ENCODE measurements around the gene ENGASE. TPM values are rescaled to one million over a fixed set of nuclear protein-coding genes. Genes with fewer than 3 reads are reported as not detected.

Gene ENGASE
- polyA plus RNA-seq, 4 donors = 7.4 to 38.7 (median 21.5) TPM

DNA sequence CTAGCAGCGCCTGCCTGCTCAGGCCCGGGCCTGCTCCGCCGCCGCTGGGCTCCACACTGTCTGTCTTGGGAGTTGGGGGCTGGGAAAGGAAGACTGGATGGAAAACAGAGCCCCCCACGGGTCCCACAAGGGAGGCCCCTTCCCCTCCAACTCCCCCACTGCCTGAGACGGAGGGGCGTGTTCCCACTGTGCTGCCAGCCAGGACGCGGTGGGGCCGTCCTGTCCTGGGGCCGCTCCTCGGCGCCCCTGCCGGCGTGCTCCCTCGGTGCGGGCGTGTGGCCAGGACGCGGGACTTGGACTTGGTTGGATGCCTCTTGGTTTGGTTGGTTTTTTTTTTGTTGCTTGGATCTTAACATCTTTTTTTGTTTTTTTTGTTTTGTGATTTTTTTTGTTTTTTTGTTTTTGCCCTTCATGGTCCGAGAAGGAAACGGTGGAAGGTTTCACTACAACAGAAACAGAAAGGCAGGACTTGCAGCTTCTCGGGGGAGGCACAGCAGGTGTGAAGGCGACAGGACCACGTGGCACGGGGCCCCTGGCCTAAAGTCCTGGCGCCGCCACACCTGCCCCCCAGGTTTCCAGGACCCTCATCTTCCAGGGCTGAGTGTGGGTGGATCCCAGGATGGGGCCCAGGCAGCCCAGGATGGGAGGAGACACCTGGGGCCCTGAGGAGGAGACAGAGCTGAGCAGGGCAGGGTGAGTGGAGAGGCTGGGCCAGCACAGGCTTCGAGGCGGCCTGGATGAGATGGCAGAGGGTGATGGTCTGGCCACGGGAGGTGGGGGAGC, 16.0 kb downstream of the ENGASE start:
- peak in 1 of 4 donors; percentile 24 for DNase-seq (ENCODE audit: low read depth in 4 of 4, low spot score in 3 of 4)

DNA sequence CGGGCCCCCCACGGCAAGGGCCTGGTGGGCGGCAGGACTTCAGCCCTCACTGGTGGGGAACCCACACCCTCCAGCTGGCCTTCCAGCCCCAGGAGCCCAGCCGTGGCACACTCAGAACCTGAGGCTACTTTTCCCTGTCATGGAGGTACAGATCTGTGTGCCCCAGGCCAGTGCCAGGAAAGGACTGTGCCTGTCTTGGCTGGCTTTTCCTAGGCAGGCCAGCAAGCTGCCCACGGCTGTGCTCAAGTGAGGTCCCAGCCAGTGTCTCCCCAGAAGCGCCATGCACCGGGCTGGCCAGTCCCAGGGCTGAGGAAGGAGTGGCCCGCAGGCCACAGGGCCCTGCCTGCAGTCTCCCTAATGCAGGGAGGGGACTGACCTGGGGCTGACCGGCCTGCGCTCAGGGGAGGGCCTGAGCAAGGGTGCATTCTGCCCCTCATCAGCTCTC, 16.6 kb downstream of the ENGASE start:
- DNase-seq (ENCODE audit: low read depth in 4 of 4, low spot score in 3 of 4) = no peak

DNA sequence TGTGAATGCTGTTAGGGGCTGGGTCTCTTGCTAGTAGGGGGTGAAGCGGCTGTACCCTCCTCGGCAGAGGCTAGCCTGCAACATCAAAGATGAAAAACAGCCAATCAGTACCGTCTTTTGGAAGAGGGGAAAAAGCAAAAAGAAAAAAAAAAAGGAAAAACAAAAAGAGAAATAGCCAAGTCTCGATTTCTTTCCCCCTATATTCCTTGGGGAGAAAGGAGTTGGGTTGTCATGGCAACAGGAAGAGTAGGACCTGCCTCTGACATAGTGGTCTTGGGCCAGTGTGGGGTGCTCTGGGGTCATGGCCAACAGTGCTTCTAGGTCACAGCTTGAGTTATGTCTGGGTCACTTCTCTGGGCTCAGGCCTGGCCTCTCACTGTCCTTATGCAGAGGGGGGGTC, 17.9 kb downstream of the ENGASE start:
- DNase-seq (ENCODE audit: low read depth in 4 of 4, low spot score in 3 of 4) = no peak

DNA sequence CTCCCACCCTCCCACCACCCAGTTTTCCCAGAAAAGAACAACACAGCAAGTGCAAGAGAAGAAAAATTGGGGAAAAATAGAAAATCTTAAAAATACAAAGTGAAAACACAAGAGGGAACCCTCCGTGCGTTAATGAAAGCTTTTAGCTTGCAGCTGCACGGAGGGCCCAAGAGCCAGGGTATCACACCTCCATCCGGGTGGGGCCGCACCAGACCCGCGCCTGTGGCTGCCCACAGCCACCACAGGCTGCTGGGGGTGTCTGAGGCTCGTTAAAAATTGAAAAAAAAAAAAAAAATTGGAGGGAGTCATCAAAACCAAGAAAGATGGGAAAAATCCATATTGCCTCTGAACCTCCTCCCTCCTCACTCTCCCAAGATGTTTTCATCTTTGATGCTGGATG, 18.6 kb downstream of the ENGASE start:
- no peak for DNase-seq (ENCODE audit: low read depth in 4 of 4, low spot score in 3 of 4)

DNA sequence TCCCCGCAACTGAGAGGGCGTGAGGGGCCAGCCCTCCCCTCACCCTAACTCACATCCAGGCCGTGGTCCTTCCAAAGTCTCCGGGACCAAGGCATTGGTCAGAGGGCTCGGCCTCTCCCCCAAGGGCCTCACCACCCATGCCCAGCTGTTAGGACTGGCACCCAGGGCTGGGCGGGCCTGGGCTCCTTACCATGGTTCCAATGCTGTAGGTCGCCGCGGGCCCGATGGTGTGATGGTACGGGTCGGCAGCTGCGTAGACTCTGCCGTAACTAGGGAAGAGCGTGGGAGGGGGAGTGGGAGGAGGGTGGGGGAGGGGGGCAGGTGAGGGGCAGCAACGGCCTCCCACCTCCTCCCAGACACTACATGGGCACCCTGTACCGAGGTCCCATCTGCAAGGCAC, 19.6 kb downstream of the ENGASE start:
- DNase-seq (ENCODE audit: low read depth in 4 of 4, low spot score in 3 of 4) = no peak

DNA sequence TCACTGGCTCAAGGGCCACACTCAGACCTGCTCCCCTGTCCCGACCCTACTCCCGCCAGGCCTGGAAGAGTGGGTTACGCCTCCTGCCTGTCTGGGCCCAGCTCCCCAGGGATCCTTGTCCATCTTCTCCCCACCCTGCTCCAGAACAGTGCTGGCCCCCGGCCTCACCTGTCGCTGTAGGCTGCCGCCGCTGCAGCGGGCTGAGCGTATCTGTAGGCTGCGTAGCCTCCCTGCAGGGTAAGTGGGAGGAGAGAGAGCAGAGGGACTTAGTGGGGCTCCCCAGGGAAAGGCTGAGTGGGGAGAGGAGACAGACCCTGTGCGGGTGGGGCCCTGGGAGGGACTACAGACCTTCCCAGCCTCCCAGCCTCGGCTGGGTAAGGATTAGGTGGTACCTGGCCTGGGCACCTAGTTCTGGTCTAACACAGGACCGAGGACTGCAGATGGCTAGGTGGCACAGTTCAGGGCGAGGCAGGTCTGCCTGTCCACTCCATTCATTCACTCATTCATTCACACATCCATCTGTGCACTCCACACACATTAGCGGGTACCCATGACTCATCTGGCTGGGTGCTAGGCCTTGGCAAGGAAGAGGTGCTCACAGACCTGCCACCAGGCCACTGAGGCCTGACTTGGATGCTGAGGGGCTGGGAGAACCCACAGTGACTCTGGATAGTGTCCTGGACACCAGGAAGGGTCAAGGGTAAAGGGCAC, 20.9 kb downstream of the ENGASE start:
- DNase-seq (ENCODE audit: low read depth in 4 of 4, low spot score in 3 of 4) = no peak

DNA sequence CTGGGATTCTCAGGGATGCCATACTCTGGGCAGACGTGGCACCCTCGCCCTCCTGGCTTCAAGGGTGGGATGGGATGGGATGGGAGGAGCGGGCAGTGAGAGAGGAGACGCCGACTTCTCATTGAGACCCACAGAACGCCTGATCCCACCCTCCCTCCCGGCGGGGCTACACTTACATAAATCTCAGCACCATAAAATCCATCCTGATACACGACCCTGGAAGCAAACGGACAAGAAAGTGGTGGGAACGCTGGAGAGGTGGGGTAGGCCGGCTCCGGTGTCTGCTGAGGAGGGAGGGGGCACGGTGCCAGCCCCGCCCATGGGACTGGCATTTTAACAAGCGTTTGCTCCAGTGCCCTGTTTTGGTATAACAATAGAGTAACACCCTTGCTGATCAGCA, 21.9 kb downstream of the ENGASE start:
- no peak for DNase-seq (ENCODE audit: low read depth in 4 of 4, low spot score in 3 of 4)

DNA sequence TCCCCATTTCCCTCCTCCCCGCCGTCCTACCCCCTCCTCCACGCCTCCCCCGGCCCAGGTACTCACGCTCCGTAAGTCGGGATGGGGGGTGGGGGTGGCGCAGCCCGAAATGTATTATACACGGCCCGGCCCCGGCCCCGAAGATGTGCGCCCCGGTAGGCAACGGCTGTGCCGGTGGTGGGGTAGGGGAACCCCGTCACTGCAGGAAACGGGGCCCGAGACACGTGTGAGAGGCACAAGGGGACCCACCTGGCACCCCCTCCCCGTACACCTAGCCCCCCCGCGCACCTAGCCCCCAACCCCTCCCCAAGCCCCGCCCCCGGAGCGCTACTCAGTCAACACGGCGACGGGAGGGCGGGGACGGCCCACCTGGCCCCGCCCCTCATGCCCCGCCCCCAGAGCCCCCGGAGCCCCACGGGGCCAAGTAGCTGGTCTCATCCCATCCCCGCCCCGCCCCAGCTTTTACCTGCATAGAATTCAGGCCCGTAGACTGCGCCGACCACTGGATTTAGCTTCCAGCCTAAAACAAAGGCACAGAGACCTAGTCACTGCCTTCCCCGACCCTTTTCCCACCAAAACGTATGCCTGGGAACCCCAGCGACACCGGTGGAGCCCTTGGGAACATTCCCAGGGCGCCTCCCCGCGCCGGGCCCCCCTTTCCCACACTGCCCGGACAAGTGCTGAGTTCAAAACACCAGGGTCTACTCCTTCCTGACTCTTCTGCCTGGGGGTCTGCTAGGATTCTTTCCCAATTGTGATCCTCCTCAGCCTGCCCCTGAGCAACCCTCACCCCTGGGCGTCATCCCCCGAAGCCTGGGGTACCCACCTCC, 22.8 kb downstream of the ENGASE start:
- DNase-seq (ENCODE audit: low read depth in 4 of 4, low spot score in 3 of 4) = no peak

DNA sequence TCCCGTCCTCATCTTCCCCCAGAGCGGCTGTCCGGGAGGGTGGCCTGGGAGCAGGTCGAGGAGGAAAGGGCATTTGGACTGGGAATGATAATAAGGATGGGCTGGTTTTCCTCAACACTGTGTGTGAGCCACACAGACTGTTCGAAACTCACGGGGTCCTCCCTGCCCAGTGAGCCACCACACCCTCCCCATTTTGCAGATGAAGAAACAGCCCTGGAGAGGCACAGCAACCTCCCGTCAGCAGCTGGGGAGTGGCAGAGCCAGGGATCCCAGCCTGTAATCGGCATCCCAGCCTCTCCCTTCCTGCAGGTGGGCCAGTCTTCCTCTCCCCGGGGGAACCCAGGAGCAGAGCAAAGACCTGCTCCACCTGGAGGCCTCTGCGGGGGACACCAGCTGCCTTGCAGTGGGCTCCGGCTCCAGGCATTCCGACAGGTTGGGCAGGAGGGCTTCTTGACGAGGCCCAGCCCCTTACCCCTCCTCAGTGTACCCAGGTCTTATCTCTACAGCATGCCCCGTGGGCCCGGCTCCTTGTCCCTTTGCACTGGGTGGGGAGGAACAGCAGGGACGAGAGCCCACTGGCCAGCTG, 23.8 kb downstream of the ENGASE start:
- DNase-seq (ENCODE audit: low read depth in 4 of 4, low spot score in 3 of 4) = no peak

DNA sequence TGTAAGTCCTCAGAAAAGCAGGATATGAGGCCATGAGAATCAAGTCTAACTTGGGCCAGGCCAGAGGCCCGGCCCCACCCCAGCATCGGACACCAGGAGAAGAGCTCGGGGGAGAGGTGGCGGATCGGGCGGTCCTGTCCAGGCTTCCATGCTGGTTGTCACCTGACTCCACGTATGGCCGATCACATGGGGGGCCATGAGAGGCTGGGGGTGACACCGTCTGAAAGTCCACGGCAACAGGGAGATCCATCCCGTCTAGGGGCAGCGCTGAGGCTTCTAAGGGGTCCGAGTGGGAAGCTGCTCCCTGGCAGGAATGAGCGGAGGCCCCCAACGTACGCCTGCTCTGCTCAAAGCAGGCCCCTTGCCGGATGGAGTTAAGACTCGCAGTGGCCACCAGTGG, 25.8 kb downstream of the ENGASE start:
- DNase-seq (ENCODE audit: low read depth in 4 of 4, low spot score in 3 of 4) = no peak

DNA sequence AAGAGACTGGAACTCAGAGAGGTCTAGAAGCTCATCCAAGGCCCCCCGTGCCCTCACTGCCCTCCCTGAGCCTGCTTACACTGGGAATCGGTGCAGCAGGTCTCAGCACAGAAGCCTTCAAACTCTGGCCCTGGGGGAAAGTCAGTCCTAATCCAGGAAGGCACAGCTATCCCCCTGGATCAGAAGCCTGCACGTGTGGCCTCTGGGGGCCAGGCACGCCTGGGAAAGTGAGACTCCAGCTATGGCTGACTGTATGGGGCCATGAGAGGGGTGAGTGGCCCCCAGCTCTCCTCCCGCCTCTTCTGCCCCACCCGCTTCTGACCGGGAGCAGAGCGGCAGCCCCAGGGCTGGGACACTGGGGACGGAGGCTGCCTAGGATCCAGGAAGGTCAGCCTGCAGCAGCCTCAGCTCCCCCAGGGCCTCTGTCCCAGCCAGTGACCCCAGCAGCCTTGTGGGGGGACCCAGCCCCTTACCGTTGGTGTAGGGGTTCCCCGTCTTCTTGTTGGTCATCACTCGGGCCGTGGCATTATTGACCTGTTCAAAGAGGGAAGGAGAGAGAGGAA, 26.6 kb downstream of the ENGASE start:
- DNase-seq (ENCODE audit: low read depth in 4 of 4, low spot score in 3 of 4) = no peak

DNA sequence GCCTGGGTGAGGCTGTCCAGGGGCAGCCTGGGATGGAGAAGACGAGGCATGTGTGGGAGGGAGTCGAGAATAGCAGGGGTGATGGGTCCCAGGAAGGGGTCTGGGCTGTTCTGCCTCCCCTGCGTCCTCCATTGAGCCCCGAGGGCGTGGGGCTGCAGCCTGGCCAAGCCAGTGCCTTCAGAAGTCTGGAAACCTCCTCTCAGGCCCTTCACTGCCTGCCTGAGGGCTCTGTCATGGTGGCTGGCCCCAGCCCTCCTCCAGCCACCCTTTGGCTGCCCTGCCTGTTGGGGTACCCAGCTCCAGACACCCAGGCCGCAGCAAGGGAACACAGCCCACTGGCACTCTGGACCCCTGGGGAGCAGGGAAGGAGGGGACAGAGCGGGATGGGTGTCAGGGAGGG, 27.6 kb downstream of the ENGASE start:
- DNase-seq (ENCODE audit: low read depth in 4 of 4, low spot score in 3 of 4) = no peak

DNA sequence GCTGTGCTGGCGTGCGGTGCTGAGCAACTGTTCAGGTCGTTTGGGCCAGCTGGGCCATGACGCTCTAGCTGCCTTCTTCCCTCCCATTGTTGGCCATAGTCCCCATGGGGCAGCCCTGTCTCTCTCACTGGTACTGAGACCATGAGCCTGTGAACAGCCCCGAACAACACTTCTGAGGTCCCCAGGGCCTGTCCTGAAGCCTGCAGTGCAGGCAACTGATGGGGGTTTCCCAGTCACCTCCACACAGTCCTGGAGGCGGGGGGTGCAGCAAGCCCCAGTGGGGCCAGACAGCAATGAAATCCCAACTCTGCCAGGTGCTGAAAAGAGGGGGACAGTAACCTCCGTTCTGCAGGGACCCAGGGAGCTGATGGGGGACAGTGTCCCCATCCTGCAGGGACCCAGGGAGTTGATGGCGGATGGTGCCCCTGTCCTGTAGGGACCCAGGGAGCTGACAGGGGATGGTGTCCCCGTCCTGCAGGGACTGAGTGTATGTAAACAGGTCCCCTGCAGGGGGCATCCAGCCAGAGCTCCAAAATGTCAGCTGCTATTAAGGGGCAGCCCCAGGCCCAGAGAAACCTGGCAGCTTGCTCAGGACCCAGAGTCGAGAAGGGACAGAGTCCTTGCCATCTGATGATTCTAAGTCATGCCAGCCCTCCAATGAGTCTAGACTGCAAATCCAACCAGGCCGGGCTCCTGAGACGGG, 30.4 kb downstream of the ENGASE start:
- no peak for DNase-seq (ENCODE audit: low read depth in 4 of 4, low spot score in 3 of 4)

DNA sequence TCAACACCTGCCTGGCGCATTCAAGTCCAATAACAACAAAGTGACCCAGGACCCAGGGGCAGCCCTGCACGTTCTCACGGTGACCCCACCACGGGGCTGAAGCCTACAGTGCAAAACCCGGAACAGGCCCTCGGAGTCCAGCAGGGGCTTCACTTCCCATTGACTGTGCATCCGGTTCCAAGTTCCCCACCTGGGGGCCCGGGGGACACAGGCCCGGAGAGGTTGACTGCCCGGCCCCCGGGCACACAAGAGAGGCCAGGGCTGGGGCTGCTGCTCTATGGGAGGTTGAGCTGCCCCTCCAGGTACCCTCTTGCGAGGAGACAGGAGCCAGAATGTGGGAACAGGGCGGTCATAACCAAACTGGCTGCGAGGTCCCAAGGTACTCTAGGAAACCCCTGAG, 31.3 kb downstream of the ENGASE start:
- DNase-seq (ENCODE audit: low read depth in 4 of 4, low spot score in 3 of 4) = no peak

DNA sequence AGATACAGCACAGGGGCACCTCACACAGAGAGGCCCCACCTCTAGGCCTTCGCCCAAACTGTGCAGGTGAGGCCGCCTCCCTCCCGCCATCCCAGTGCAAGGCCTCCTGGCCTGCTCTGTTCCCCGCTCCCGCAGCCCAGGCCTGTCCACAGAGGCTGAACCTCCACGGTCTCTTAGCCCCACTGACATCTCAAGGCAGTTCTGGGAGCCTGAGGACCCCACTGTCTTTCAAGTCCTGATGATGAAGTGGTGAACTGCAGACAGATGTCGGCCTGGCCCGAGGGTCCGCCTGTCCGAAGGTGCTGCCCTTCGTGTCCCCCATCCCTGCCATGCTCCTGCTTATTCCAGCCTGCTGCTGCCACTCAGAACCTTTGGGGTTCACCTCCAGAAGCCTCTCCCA, 32.3 kb downstream of the ENGASE start:
- no peak for DNase-seq (ENCODE audit: low read depth in 4 of 4, low spot score in 3 of 4)

DNA sequence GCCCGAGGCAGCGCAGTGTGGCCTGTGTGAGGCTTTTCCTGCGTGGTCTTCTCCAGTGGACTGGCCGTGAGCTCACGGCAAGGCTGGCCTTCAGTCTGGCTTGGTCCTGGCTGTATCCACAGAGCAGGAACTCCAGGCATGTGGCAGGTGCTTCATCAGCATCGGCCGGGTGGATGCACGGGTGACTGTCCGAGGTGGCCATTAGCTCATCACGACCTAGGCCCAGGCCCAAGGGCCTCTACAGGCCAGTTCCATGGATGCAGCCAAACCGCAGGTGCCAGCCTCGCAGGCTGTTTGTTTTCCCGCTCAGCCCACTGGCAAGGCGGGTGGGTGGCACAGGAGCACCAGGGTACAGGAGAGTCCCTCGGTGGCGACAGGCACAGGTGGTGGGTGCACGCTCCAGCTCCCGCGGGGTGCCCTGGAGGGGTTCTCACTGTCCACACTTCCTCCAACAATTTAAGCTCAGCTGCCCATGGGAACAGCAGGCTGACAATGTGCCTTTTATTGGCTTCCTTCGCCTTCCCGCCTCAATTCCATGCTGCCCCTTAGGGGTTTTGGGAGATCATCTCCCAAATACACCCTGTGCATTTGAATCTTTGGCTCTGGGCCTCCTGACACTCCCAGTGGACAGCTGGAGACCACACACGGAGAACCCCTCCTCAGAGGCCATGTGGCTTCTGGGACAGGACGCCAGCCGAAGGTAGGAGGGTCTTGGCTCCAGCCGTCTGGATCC, 33.0 kb downstream of the ENGASE start:
- DNase-seq (ENCODE audit: low read depth in 4 of 4, low spot score in 3 of 4) = no peak

DNA sequence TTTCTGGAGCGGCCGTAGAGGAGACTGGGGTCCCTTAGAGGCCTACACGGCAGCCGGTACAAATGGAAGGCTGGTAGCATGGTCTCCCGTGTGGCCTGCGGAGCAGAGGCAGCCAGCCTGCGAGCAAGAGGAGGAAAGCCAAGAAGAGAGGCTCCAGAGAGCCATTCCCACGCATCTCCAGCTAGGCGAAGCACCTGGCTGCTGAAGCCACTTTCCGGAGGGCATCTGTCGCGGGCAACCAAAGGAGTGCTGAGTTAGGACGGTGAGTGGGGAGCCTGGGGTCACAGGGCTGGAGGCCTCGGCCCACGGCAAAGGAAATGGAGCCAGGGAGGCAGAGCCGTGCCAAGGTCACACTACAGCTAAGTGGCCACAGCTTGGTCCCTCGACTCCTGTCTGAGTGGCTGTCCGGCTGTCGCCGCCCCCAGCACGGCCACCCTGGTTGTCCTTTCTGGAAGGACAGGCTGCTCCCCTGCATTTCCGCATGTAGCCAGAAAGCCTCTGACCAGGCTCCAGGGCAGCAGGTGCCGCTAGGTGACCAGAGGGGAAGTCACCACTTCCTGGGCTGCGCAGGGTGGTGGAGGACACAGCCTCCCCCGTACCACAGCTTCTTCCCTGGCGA, 33.7 kb downstream of the ENGASE start:
- no peak for DNase-seq (ENCODE audit: low read depth in 4 of 4, low spot score in 3 of 4)

DNA sequence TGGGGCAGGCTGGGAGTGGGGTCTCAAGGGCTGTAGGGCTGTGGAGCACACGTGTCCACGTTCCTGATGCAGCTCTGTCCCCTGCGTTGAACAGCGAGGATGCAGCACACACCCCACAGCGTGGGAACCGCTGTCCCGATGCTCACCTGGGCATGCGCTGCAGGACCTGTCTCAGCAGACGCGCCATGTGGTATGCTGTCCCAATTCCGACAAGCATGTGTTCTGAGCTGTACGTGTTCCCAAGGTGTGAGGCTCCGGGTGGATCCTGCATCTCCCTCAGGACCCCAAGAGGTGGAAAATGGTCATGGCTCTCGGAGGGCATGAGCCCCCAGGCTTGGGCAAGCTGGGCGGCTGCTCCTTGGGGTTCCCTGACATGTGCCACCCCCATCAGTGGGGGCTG, 34.2 kb downstream of the ENGASE start:
- no peak for DNase-seq (ENCODE audit: low read depth in 4 of 4, low spot score in 3 of 4)

DNA sequence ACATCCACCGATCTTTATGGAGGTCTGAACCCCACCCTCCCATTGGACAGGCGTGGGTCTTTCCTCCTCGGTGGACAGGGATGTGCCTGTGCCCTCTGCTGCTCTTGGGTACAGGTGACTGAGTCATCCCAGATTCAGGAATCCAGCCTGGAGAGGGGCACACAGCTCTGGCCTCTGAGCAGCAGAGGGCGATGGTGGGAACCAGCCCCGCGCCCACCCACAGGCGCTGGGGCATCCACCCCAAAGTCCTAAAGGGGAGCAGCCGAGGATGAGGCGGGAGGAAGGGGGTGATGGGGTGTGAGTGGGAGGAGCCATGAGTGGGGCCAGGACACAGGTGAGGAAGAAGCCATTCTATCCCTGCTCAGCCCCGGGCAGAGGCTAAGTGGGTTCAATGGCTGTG, 35.0 kb downstream of the ENGASE start:
- DNase-seq (ENCODE audit: low read depth in 4 of 4, low spot score in 3 of 4) = no peak
